SK-N-SH treated with all-trans-retinoic acid at 6 μM for 48 hours (cell line): ENCODE measurements around the gene PHKA1.
"Not testable (repeated sequence)": the region's sequence is repeated elsewhere in the genome, so short reads cannot be mapped to it uniquely, and the experiment has no call there.

Experiments used
- ARNTL ChIP-seq: fragments of 450-650 bp; formaldehyde crosslinking; IDR thresholded peaks from 2 replicates; pipeline ENCODE4 v1.5.0; 2020; ENCODE audit warnings: low read depth, mild to moderate bottlenecking, moderate library complexity, borderline replicate concordance
- OSR1 ChIP-seq: fragments of 250-450 bp; sonication (Bioruptor Pico); IDR thresholded peaks from 2 replicates; pipeline ENCODE4 v1.8.0; 2022; ENCODE audit warnings: moderate library complexity, mild to moderate bottlenecking, inconsistent platforms
- PPARA ChIP-seq: fragments of 250-450 bp; sonication (Bioruptor Pico); IDR thresholded peaks from 2 replicates; pipeline ENCODE4 v1.5.0; 2020; ENCODE audit warnings: mild to moderate bottlenecking, borderline replicate concordance
- RARB ChIP-seq: fragments of 250-450 bp; sonication (Bioruptor Pico); IDR thresholded peaks from 2 replicates; pipeline ENCODE4 v1.8.0; 2021; ENCODE audit warnings: mild to moderate bottlenecking, moderate library complexity
- SNAI2 ChIP-seq: fragments of 250-450 bp; sonication (Bioruptor Pico); IDR thresholded peaks from 2 replicates; pipeline ENCODE4 v1.5.0; 2020; ENCODE audit warnings: mild to moderate bottlenecking, moderate library complexity
- ZC3H10 ChIP-seq: fragments of 250-450 bp; sonication (Bioruptor Pico); IDR thresholded peaks from 2 replicates; pipeline ENCODE4 v1.5.1; 2021; ENCODE audit warnings: mild to moderate bottlenecking, moderate library complexity
- ZFP3 ChIP-seq: fragments of 250-450 bp; sonication (Bioruptor Pico); IDR thresholded peaks from 2 replicates; pipeline ENCODE4 v1.5.0; 2020; ENCODE audit warnings: mild to moderate bottlenecking, moderate library complexity
- ZFP30 ChIP-seq: fragments of 450-650 bp; formaldehyde crosslinking; IDR thresholded peaks from 2 replicates; pipeline ENCODE4 v1.5.0; 2022; ENCODE audit warnings: mild to moderate bottlenecking, moderate library complexity
- ZNF8 ChIP-seq: fragments of 450-650 bp; formaldehyde crosslinking; IDR thresholded peaks from 2 replicates; pipeline ENCODE4 v1.5.0; 2020; ENCODE audit warnings: mild to moderate bottlenecking, moderate library complexity
- TF ChIP-seq, protein P1 (sequence below): fragments of 250-450 bp; sonication (Bioruptor Pico); IDR thresholded peaks from 2 replicates; pipeline ENCODE4 v1.8.0; 2020; ENCODE audit warnings: mild to moderate bottlenecking, moderate library complexity, borderline replicate concordance
- TF ChIP-seq, protein P2 (sequence below): fragments of 250-450 bp; sonication (Bioruptor Pico); IDR thresholded peaks from 2 replicates; pipeline ENCODE4 v1.8.0; 2021; ENCODE audit warnings: low read depth, mild to moderate bottlenecking, moderate library complexity, borderline replicate concordance
- TF ChIP-seq, protein P3 (sequence below): fragments of 250-450 bp; sonication (Bioruptor Pico); IDR thresholded peaks from 2 replicates; pipeline ENCODE4 v1.5.1; 2020; ENCODE audit warnings: low read depth, mild to moderate bottlenecking, moderate library complexity
- TF ChIP-seq, protein P4 (sequence below): fragments of 250-450 bp; sonication (Bioruptor Pico); IDR thresholded peaks from 2 replicates; pipeline ENCODE4 v1.5.0; 2020; ENCODE audit warnings: mild to moderate bottlenecking, moderate library complexity

DNA sequence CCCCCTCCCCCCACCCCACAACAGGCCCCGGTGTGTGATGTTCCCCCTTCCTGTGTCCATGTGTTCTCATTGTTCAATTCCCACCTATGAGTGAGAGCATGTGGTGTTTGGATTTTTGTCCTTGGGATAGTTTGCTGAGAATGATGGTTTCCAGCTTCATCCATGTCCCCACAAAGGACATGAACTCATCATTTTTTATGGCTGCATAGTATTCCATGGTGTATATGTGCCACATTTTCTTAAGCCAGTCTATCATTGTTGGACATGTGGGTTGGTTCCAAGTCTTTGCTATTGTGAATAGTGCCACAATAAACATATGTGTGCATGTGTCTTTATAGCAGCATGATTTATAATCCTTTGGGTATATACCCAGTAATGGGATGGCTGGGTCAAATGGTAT is 40.2 kb downstream of the PHKA1 start:
- TF ChIP-seq OSR1; ZC3H10 (CRISPR knock-in tag); ZFP30 (CRISPR knock-in tag); ZFP3; RARB (CRISPR knock-in tag); PPARA (CRISPR knock-in tag); SNAI2; ZNF8 (CRISPR knock-in tag); ARNTL (CRISPR knock-in tag): not testable (repeated sequence)
- TF ChIP-seq, protein P1, sequence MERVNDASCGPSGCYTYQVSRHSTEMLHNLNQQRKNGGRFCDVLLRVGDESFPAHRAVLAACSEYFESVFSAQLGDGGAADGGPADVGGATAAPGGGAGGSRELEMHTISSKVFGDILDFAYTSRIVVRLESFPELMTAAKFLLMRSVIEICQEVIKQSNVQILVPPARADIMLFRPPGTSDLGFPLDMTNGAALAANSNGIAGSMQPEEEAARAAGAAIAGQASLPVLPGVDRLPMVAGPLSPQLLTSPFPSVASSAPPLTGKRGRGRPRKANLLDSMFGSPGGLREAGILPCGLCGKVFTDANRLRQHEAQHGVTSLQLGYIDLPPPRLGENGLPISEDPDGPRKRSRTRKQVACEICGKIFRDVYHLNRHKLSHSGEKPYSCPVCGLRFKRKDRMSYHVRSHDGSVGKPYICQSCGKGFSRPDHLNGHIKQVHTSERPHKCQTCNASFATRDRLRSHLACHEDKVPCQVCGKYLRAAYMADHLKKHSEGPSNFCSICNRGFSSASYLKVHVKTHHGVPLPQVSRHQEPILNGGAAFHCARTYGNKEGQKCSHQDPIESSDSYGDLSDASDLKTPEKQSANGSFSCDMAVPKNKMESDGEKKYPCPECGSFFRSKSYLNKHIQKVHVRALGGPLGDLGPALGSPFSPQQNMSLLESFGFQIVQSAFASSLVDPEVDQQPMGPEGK (CRISPR knock-in tag), result not testable (repeated sequence)
- TF ChIP-seq, protein P2, sequence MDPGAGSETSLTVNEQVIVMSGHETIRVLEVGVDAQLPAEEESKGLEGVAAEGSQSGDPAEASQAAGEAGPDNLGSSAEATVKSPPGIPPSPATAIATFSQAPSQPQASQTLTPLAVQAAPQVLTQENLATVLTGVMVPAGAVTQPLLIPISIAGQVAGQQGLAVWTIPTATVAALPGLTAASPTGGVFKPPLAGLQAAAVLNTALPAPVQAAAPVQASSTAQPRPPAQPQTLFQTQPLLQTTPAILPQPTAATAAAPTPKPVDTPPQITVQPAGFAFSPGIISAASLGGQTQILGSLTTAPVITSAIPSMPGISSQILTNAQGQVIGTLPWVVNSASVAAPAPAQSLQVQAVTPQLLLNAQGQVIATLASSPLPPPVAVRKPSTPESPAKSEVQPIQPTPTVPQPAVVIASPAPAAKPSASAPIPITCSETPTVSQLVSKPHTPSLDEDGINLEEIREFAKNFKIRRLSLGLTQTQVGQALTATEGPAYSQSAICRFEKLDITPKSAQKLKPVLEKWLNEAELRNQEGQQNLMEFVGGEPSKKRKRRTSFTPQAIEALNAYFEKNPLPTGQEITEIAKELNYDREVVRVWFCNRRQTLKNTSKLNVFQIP, result not testable (repeated sequence)
- TF ChIP-seq, protein P3, sequence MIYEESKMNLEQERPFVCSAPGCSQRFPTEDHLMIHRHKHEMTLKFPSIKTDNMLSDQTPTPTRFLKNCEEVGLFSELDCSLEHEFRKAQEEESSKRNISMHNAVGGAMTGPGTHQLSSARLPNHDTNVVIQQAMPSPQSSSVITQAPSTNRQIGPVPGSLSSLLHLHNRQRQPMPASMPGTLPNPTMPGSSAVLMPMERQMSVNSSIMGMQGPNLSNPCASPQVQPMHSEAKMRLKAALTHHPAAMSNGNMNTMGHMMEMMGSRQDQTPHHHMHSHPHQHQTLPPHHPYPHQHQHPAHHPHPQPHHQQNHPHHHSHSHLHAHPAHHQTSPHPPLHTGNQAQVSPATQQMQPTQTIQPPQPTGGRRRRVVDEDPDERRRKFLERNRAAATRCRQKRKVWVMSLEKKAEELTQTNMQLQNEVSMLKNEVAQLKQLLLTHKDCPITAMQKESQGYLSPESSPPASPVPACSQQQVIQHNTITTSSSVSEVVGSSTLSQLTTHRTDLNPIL (CRISPR knock-in tag), result not testable (repeated sequence)
- TF ChIP-seq, protein P4, sequence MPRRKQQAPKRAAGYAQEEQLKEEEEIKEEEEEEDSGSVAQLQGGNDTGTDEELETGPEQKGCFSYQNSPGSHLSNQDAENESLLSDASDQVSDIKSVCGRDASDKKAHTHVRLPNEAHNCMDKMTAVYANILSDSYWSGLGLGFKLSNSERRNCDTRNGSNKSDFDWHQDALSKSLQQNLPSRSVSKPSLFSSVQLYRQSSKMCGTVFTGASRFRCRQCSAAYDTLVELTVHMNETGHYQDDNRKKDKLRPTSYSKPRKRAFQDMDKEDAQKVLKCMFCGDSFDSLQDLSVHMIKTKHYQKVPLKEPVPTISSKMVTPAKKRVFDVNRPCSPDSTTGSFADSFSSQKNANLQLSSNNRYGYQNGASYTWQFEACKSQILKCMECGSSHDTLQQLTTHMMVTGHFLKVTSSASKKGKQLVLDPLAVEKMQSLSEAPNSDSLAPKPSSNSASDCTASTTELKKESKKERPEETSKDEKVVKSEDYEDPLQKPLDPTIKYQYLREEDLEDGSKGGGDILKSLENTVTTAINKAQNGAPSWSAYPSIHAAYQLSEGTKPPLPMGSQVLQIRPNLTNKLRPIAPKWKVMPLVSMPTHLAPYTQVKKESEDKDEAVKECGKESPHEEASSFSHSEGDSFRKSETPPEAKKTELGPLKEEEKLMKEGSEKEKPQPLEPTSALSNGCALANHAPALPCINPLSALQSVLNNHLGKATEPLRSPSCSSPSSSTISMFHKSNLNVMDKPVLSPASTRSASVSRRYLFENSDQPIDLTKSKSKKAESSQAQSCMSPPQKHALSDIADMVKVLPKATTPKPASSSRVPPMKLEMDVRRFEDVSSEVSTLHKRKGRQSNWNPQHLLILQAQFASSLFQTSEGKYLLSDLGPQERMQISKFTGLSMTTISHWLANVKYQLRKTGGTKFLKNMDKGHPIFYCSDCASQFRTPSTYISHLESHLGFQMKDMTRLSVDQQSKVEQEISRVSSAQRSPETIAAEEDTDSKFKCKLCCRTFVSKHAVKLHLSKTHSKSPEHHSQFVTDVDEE (CRISPR knock-in tag), result not testable (repeated sequence)
